ENCODE data around the gene TSPAN3. TPM values are rescaled to one million over a fixed set of nuclear protein-coding genes. Genes with fewer than 3 reads are reported as not detected.

The TSPAN3 gene
- total RNA-seq, 4 donors from 2014 or later: 82.7 to 92.6 (median 88.2) TPM

GRCh38 chr15:77074350-77074749 lies 3.4 kb upstream of the TSPAN3 start:
- intact Hi-C loops (cut with DNase I; ENCODE audit: low total_unique reads): no loop called here
- no peak for TF ChIP-seq POLR2A (IDR thresholded peaks at IDR 0.05)
- no peak for TF ChIP-seq CTCF (IDR thresholded peaks at IDR 0.05)
- H3K4me3 ChIP-seq (ENCODE audit: low read depth, poor library complexity, severe bottlenecking): no peak overlapping the region
- 76 to 77% methylated on average over 2 of the region's 2 CpGs for WGBS, 2 donors
- no peak for DNase-seq (ENCODE audit: low spot score in 2 of 2)

GRCh38 chr15:77071305-77072223 lies 655 bp upstream of the TSPAN3 start:
- DNase-seq (ENCODE audit: low spot score in 2 of 2): no peak
- 80 to 83% methylated on average over 15 of the region's 15 CpGs for WGBS, 2 donors
- TF ChIP-seq POLR2A (IDR thresholded peaks at IDR 0.05): no peak
- no peak for TF ChIP-seq CTCF (IDR thresholded peaks at IDR 0.05)
- no peak overlapping the region for H3K4me3 ChIP-seq (ENCODE audit: low read depth, poor library complexity, severe bottlenecking)
- intact Hi-C loops (cut with DNase I; ENCODE audit: low total_unique reads): no loop called here

- peak overlapping the region; percentile 69 for H3K4me3 ChIP-seq (ENCODE audit: low read depth, poor library complexity, severe bottlenecking)
- intact Hi-C loops (cut with DNase I; ENCODE audit: low total_unique reads): no loop called here
- WGBS, 2 donors: 0 to 1% methylated on average over 13 to 18 of the region's 18 CpGs
- TF ChIP-seq POLR2A (IDR thresholded peaks at IDR 0.05) (no peak), CTCF (IDR thresholded peaks at IDR 0.05) (no peak)
- no peak for DNase-seq (ENCODE audit: low spot score in 2 of 2)
These were observed 772 bp downstream of the TSPAN3 start for GRCh38 chr15:77070180-77070494.

GRCh38 chr15:77069521-77070121 lies 1.3 kb downstream of the TSPAN3 start:
- intact Hi-C loops (cut with DNase I; ENCODE audit: low total_unique reads): no loop called here
- TF ChIP-seq POLR2A (IDR thresholded peaks at IDR 0.05) (no peak), CTCF (IDR thresholded peaks at IDR 0.05) (no peak)
- WGBS, 2 donors: 15 to 27% methylated on average over 13 of the region's 13 CpGs
- DNase-seq (ENCODE audit: low spot score in 2 of 2): no peak
- H3K4me3 ChIP-seq (ENCODE audit: low read depth, poor library complexity, severe bottlenecking): no peak overlapping the region

GRCh38 chr15:77068633-77069032 lies 2.3 kb downstream of the TSPAN3 start:
- no peak overlapping the region for H3K4me3 ChIP-seq (ENCODE audit: low read depth, poor library complexity, severe bottlenecking)
- 90 to 91% methylated on average over 7 of the region's 7 CpGs for WGBS, 2 donors
- intact Hi-C loops (cut with DNase I; ENCODE audit: low total_unique reads): no loop called here
- TF ChIP-seq POLR2A (IDR thresholded peaks at IDR 0.05) (no peak), CTCF (IDR thresholded peaks at IDR 0.05) (no peak)
- DNase-seq (ENCODE audit: low spot score in 2 of 2): no peak
